ENCODE measurements around the gene SEPTIN10. TPM values are rescaled to one million over a fixed set of nuclear protein-coding genes. Genes with fewer than 3 reads are reported as not detected.
A peak's percentile ranks its signal among the peaks of the same experiment; 100 is the strongest.
"Not testable (repeated sequence)": the region's sequence is repeated elsewhere in the genome, so short reads cannot be mapped to it uniquely, and the experiment has no call there.

SEPTIN10 gene
- total and polyA plus RNA-seq, 4 donors: 51.6 to 82.6 (median 69.6) TPM

- H3K27ac ChIP-seq (ENCODE audit: low read depth, low read length): no peak overlapping the region
- 98% methylated on average over 9 of the region's 9 CpGs for WGBS (ENCODE audit: insufficient coverage)
- H3K9me3 ChIP-seq (ENCODE audit: control insufficient read depth, insufficient read depth, low read length): no peaks in the 10 kb centered on the region
- H3K27me3 ChIP-seq (ENCODE audit: control insufficient read depth, insufficient read depth, low read length): no peaks in the 10 kb centered on the region
- no peak for DNase-seq (ENCODE audit: low read depth in 4 of 6, low spot score in 6 of 6)
- no peak overlapping the region for H3K4me3 ChIP-seq (ENCODE audit: low read depth, low read length)
- H3K4me1 ChIP-seq (ENCODE audit: control insufficient read depth, insufficient read depth, low read length): no peaks in the 10 kb centered on the region
- peaks cover 7% of the 10 kb centered on the region for H3K36me3 ChIP-seq (ENCODE audit: control insufficient read depth, insufficient read depth, low read length)
Measured at GRCh38 chr2:109555346-109555900, 58.3 kb downstream of the SEPTIN10 start.

GRCh38 chr2:109554758-109555157 lies 59.0 kb downstream of the SEPTIN10 start:
- 100% methylated on average over 1 of the region's 2 CpGs for WGBS (ENCODE audit: insufficient coverage)
- Histone ChIP-seq H3K27me3 (ENCODE audit: control insufficient read depth, insufficient read depth, low read length) (no peaks in the 10 kb centered on the region), H3K27ac (ENCODE audit: low read depth, low read length) (no peak overlapping the region), H3K4me1 (ENCODE audit: control insufficient read depth, insufficient read depth, low read length) (no peaks in the 10 kb centered on the region), H3K36me3 (ENCODE audit: control insufficient read depth, insufficient read depth, low read length) (peaks cover 4% of the 10 kb centered on the region), H3K9me3 (ENCODE audit: control insufficient read depth, insufficient read depth, low read length) (no peaks in the 10 kb centered on the region), H3K4me3 (ENCODE audit: low read depth, low read length) (no peak overlapping the region)
- no peak for DNase-seq (ENCODE audit: low read depth in 4 of 6, low spot score in 6 of 6)

GRCh38 chr2:109549016-109549590 lies 64.7 kb downstream of the SEPTIN10 start:
- no peaks in the 10 kb centered on the region for H3K27me3 ChIP-seq (ENCODE audit: control insufficient read depth, insufficient read depth, low read length)

GRCh38 chr2:109547280-109547679 lies 66.5 kb downstream of the SEPTIN10 start:
- H3K4me1 ChIP-seq (ENCODE audit: control insufficient read depth, insufficient read depth, low read length): peaks cover 3% of the 10 kb centered on the region
- WGBS (ENCODE audit: insufficient coverage): no CpG with 5 or more reads among the region's 2 CpGs
- peaks cover 1% of the 10 kb centered on the region for H3K36me3 ChIP-seq (ENCODE audit: control insufficient read depth, insufficient read depth, low read length)
- no peak for DNase-seq (ENCODE audit: low read depth in 4 of 6, low spot score in 6 of 6)
- no peaks in the 10 kb centered on the region for H3K27me3 ChIP-seq (ENCODE audit: control insufficient read depth, insufficient read depth, low read length)
- no peak overlapping the region for H3K4me3 ChIP-seq (ENCODE audit: low read depth, low read length)
- no peaks in the 10 kb centered on the region for H3K9me3 ChIP-seq (ENCODE audit: control insufficient read depth, insufficient read depth, low read length)
- H3K27ac ChIP-seq (ENCODE audit: low read depth, low read length): no peak overlapping the region

More at GRCh38 chr2:109549016-109549590, 64.7 kb downstream of the SEPTIN10 start:
- Histone ChIP-seq H3K4me3 (ENCODE audit: low read depth, low read length) (no peak overlapping the region), H3K27ac (ENCODE audit: low read depth, low read length) (no peak overlapping the region), H3K9me3 (ENCODE audit: control insufficient read depth, insufficient read depth, low read length) (no peaks in the 10 kb centered on the region), H3K36me3 (ENCODE audit: control insufficient read depth, insufficient read depth, low read length) (peaks cover 4% of the 10 kb centered on the region), H3K4me1 (ENCODE audit: control insufficient read depth, insufficient read depth, low read length) (peaks cover 3% of the 10 kb centered on the region)
- WGBS (ENCODE audit: insufficient coverage): 60% methylated on average over 4 of the region's 4 CpGs
- DNase-seq (ENCODE audit: low read depth in 4 of 6, low spot score in 6 of 6): no peak

- Histone ChIP-seq H3K4me1 (ENCODE audit: control insufficient read depth, insufficient read depth, low read length) (peaks cover 3% of the 10 kb centered on the region), H3K9me3 (ENCODE audit: control insufficient read depth, insufficient read depth, low read length) (no peaks in the 10 kb centered on the region), H3K4me3 (ENCODE audit: low read depth, low read length) (no peak overlapping the region), H3K27me3 (ENCODE audit: control insufficient read depth, insufficient read depth, low read length) (no peaks in the 10 kb centered on the region), H3K36me3 (ENCODE audit: control insufficient read depth, insufficient read depth, low read length) (no peaks in the 10 kb centered on the region), H3K27ac (ENCODE audit: low read depth, low read length) (no peak overlapping the region)
- 23% methylated on average over 4 of the region's 10 CpGs for WGBS (ENCODE audit: insufficient coverage)
- DNase-seq (ENCODE audit: low read depth in 4 of 6, low spot score in 6 of 6): peak; percentile 44 to 95 (median 70)
Measured at GRCh38 chr2:109545828-109546713, 67.7 kb downstream of the SEPTIN10 start.

GRCh38 chr2:109542384-109542783 lies 71.4 kb downstream of the SEPTIN10 start:
- H3K4me1 ChIP-seq (ENCODE audit: control insufficient read depth, insufficient read depth, low read length): peaks cover 3% of the 10 kb centered on the region
- no peaks in the 10 kb centered on the region for H3K36me3 ChIP-seq (ENCODE audit: control insufficient read depth, insufficient read depth, low read length)
- WGBS (ENCODE audit: insufficient coverage): no CpG with 5 or more reads among the region's 6 CpGs
- no peak for DNase-seq (ENCODE audit: low read depth in 4 of 6, low spot score in 6 of 6)
- H3K4me3 ChIP-seq (ENCODE audit: low read depth, low read length): no peak overlapping the region
- no peak overlapping the region for H3K27ac ChIP-seq (ENCODE audit: low read depth, low read length)
- H3K27me3 ChIP-seq (ENCODE audit: control insufficient read depth, insufficient read depth, low read length): no peaks in the 10 kb centered on the region
- no peaks in the 10 kb centered on the region for H3K9me3 ChIP-seq (ENCODE audit: control insufficient read depth, insufficient read depth, low read length)

GRCh38 chr2:109538546-109538945 lies 75.2 kb downstream of the SEPTIN10 start:
- H3K27ac ChIP-seq (ENCODE audit: low read depth, low read length): no peak overlapping the region
- no peak overlapping the region for H3K4me3 ChIP-seq (ENCODE audit: low read depth, low read length)
- H3K36me3 ChIP-seq (ENCODE audit: control insufficient read depth, insufficient read depth, low read length): no peaks in the 10 kb centered on the region
- no peaks in the 10 kb centered on the region for H3K9me3 ChIP-seq (ENCODE audit: control insufficient read depth, insufficient read depth, low read length)
- 100% methylated on average over 4 of the region's 8 CpGs for WGBS (ENCODE audit: insufficient coverage)
- H3K4me1 ChIP-seq (ENCODE audit: control insufficient read depth, insufficient read depth, low read length): peaks cover 3% of the 10 kb centered on the region
- DNase-seq (ENCODE audit: low read depth in 4 of 6, low spot score in 6 of 6): no peak
- no peaks in the 10 kb centered on the region for H3K27me3 ChIP-seq (ENCODE audit: control insufficient read depth, insufficient read depth, low read length)

GRCh38 chr2:109537565-109538222 lies 76.1 kb downstream of the SEPTIN10 start:
- Histone ChIP-seq H3K27ac (ENCODE audit: low read depth, low read length) (no peak overlapping the region), H3K27me3 (ENCODE audit: control insufficient read depth, insufficient read depth, low read length) (no peaks in the 10 kb centered on the region), H3K36me3 (ENCODE audit: control insufficient read depth, insufficient read depth, low read length) (no peaks in the 10 kb centered on the region), H3K4me3 (ENCODE audit: low read depth, low read length) (no peak overlapping the region), H3K4me1 (ENCODE audit: control insufficient read depth, insufficient read depth, low read length) (peaks cover 3% of the 10 kb centered on the region), H3K9me3 (ENCODE audit: control insufficient read depth, insufficient read depth, low read length) (no peaks in the 10 kb centered on the region)
- WGBS (ENCODE audit: insufficient coverage): 90% methylated on average over 5 of the region's 10 CpGs
- DNase-seq (ENCODE audit: low read depth in 4 of 6, low spot score in 6 of 6): no peak

GRCh38 chr2:109536556-109536955 lies 77.2 kb downstream of the SEPTIN10 start:
- not testable (repeated sequence) for H3K9me3 ChIP-seq (ENCODE audit: control insufficient read depth, insufficient read depth, low read length); H3K4me3 ChIP-seq (ENCODE audit: low read depth, low read length); DNase-seq (ENCODE audit: low read depth in 4 of 6, low spot score in 6 of 6); H3K27me3 ChIP-seq (ENCODE audit: control insufficient read depth, insufficient read depth, low read length); H3K27ac ChIP-seq (ENCODE audit: low read depth, low read length); H3K4me1 ChIP-seq (ENCODE audit: control insufficient read depth, insufficient read depth, low read length); H3K36me3 ChIP-seq (ENCODE audit: control insufficient read depth, insufficient read depth, low read length)
- no CpG with 5 or more reads among the region's 3 CpGs for WGBS (ENCODE audit: insufficient coverage)
